ENCODE results near the gene P2RY13. TPM values are rescaled to one million over a fixed set of nuclear protein-coding genes. Genes with fewer than 3 reads are reported as not detected.

Gene P2RY13
- total RNA-seq, 1 donor from 2014 or later = not detected

DNA sequence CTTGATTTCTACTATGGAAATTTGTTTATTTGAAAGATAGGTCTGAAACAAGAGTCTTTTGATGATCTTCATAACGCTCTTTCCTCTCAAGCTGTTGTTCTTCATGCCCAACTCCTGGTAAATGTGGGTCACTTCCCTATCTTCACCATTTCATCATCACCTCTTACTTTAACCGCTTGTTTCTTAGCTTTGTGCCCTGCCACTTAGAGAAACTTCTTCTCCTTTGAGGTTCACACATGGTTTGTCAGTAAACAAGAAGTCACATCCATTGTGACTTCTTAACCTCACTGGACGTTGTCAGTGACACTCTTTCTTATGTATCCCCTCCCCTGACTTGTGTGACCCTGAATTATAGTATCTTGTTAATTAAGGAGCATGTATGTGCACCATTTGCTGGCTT lies 16.9 kb upstream of the P2RY13 start:
- no peak overlapping the region for H3K4me3 ChIP-seq (ENCODE audit: low read depth, low read length)
- TF ChIP-seq, protein P1, sequence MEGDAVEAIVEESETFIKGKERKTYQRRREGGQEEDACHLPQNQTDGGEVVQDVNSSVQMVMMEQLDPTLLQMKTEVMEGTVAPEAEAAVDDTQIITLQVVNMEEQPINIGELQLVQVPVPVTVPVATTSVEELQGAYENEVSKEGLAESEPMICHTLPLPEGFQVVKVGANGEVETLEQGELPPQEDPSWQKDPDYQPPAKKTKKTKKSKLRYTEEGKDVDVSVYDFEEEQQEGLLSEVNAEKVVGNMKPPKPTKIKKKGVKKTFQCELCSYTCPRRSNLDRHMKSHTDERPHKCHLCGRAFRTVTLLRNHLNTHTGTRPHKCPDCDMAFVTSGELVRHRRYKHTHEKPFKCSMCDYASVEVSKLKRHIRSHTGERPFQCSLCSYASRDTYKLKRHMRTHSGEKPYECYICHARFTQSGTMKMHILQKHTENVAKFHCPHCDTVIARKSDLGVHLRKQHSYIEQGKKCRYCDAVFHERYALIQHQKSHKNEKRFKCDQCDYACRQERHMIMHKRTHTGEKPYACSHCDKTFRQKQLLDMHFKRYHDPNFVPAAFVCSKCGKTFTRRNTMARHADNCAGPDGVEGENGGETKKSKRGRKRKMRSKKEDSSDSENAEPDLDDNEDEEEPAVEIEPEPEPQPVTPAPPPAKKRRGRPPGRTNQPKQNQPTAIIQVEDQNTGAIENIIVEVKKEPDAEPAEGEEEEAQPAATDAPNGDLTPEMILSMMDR (conservative IDR thresholded peaks at IDR 0.05; ENCODE audit: low read depth, low read length) = no peak
- no peak for DNase-seq (ENCODE audit: low read depth)

DNA sequence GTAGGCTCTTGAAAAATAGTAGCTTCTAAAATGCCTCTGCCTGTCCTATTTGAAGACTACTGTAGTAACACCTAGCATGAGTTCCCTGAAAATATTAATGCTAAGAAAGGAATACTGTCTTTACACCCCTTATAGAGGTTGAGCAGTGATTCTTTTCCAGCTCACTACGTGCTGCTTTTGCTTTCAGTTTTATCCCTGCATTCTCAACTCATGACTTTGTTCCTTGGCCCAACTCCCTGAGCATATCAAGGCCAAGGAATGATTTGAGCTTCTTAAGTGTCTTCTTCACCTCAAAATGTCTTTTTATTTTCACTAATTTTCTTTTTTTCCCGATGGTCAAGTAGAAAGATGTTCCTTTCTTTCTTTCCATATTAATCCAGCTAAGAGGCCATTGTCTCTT lies 16.5 kb upstream of the P2RY13 start:
- TF ChIP-seq, protein P1 (conservative IDR thresholded peaks at IDR 0.05; ENCODE audit: low read depth, low read length) = no peak
- no peak overlapping the region for H3K4me3 ChIP-seq (ENCODE audit: low read depth, low read length)
- no peak for DNase-seq (ENCODE audit: low read depth)

DNA sequence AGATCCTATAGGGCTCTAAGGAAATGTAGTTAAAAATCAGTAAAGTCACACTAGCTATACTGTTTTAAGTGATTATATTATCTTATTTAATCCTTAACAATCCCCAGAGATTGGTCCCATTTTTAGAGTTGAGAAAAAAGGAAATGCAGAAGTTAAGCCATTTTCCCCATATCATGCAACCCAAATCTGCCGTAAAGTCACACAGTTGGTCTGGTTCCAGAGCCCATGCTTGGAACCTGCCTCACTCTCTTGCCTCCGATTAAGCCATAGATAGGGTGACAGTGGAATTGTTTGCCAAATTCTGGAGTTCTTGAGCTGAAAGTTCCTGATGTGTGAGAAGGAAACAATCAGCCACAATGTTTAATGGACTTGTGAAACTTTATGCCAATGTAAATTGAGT lies 2.3 kb upstream of the P2RY13 start:
- TF ChIP-seq, protein P1 (conservative IDR thresholded peaks at IDR 0.05; ENCODE audit: low read depth, low read length) = no peak
- H3K4me3 ChIP-seq (ENCODE audit: low read depth, low read length) = no peak overlapping the region
- DNase-seq (ENCODE audit: low read depth) = no peak

DNA sequence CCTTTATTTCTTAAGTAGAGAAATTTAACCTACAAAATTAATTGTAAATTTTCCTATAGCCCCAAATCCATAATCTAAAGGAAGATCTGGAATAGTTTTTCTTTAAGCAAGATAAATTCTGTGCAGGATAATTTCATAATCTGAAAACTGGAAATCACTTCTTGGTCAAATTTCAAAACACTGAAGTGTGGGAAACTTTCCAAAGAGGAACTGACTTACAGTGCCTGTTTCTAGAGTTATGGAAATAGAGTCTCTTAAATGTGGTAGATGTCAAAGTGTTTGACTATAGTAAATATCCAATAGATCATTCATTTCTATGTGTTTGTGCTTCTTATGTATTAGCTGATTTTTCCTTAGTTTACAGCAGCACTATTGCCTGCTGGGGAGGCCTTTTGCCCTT lies 1.6 kb upstream of the P2RY13 start:
- TF ChIP-seq, protein P1 (conservative IDR thresholded peaks at IDR 0.05; ENCODE audit: low read depth, low read length) = no peak
- DNase-seq (ENCODE audit: low read depth) = no peak
- H3K4me3 ChIP-seq (ENCODE audit: low read depth, low read length) = no peak overlapping the region

DNA sequence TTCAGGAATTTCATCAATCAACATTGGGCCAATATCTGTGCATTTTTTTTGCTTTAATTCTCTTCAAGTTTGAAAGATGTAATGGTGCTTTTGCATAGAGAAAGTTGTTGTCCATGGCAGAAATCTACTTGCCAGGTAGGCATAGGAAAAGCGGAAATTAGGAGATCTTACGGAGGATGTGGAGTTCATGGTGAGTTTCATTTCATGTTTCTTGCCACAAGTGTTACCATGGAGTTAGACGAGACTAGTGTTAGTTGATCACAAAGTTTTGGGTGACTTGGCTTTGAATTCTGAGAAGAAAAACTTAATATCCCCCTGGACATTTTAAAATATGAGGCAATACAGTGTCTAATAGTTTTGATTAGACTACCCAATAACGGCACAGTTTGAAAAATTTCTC lies 1.0 kb upstream of the P2RY13 start:
- TF ChIP-seq, protein P1 (conservative IDR thresholded peaks at IDR 0.05; ENCODE audit: low read depth, low read length) = no peak
- no peak for DNase-seq (ENCODE audit: low read depth)
- H3K4me3 ChIP-seq (ENCODE audit: low read depth, low read length) = no peak overlapping the region

DNA sequence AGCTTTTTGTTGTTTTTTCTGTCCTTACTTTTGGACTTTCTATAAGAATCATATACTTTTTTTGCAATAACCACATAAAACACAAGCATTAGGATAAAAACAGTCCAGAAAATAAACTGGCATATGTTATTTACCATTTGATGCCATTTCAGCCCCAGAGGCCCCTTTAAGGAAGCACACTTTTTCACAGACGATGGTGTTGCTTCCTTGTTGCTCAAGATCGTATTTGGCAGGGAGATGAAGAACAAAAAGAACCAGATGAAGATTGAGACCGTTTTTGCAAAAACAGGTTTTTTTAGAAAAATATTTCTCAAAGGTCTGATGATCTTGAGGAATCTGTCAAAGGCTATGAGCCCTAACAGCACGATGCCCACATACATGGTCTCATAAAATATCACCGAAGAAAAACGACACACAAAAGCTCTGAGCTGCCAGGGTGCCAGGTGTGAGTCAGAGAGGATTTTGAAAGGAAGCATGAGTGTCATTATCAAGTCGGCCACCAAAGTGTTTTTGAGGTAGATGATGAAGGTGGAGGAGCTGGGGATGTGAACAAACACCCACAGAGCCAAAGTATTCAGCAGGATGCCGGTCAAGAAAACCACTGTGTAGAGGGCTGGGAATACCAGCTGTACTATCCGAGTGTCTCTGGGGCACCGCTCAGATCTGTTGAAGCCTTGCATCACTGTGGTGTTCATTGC lies 902 bp downstream of the P2RY13 start:
- H3K4me3 ChIP-seq (ENCODE audit: low read depth, low read length) = no peak overlapping the region
- TF ChIP-seq, protein P1 (conservative IDR thresholded peaks at IDR 0.05; ENCODE audit: low read depth, low read length) = peak; percentile 1
- no peak for DNase-seq (ENCODE audit: low read depth)

DNA sequence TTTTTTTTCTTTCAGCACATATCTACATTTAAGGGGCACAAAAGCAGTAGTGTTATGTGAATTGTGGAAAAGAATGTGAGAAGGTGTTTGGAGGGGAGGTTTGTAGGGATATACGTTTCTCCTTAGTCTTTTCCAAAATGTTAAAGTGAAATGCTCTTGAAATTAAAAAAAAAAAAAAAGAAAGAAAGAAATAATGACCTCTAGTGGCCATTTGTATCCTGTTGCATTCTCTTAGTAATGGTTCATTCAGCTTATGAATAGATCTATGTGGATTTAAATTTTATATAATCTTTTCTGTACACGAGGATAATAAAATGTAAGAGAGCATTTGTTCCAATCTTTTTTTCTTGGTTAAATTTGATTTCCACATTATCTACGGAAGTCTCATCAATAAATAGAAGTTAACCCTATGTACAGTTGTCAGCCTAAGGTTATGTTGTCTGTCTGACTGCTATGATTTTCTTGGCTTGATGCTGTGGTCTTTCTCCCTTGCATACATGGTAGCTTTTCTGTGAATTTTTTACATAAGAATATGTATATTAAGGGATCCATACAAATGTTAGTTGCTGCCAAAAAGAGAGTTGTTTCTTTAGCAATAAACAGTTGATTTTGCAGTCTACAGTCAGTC lies 1.7 kb downstream of the P2RY13 start:
- H3K4me3 ChIP-seq (ENCODE audit: low read depth, low read length) = no peak overlapping the region
- TF ChIP-seq, protein P1 (conservative IDR thresholded peaks at IDR 0.05; ENCODE audit: low read depth, low read length) = peak; percentile 54
- no peak for DNase-seq (ENCODE audit: low read depth)
